Immature natural killer cell (primary cell): ENCODE measurements around the gene CACNG6. TPM values are rescaled to one million over a fixed set of nuclear protein-coding genes. Genes with fewer than 3 reads are reported as not detected.
"Not testable (repeated sequence)": the region's sequence is repeated elsewhere in the genome, so short reads cannot be mapped to it uniquely, and the experiment has no call there.

Experiments
- DNase-seq, 3 donors: peaks; one replicate each; pipeline ENCODE4 v3.0.0; 2022; ENCODE audit warnings: mixed read lengths in 1 of 3
- H3K27ac Mint-ChIP-seq, 6 donors: one replicate each; pipeline ENCODE4 v1.8.0; 2020; ENCODE audit warnings: mixed read lengths in 6 of 6, mild to moderate bottlenecking in 5 of 6, inconsistent platforms in 4 of 6, moderate library complexity in 3 of 6
- H3K27me3 Mint-ChIP-seq, 3 donors: one replicate each; pipeline ENCODE4 v1.8.0; 2020 to 2021; ENCODE audit warnings: low read depth in 3 of 3, mild to moderate bottlenecking in 3 of 3, mixed read lengths in 3 of 3, moderate library complexity in 3 of 3, inconsistent platforms in 1 of 3
- H3K36me3 Mint-ChIP-seq, 3 donors: one replicate each; pipeline ENCODE4 v1.8.0; 2020; ENCODE audit warnings: mixed read lengths in 3 of 3, inconsistent platforms in 2 of 3, mild to moderate bottlenecking in 2 of 3
- H3K4me1 Mint-ChIP-seq, 2 donors: one replicate each; pipeline ENCODE4 v1.8.0; 2020; ENCODE audit warnings: inconsistent platforms in 2 of 2, mild to moderate bottlenecking in 2 of 2, mixed read lengths in 2 of 2, moderate library complexity in 1 of 2
- H3K4me3 Mint-ChIP-seq, 5 donors: one replicate each; pipeline ENCODE4 v1.8.0; 2020; ENCODE audit warnings: mild to moderate bottlenecking in 5 of 5, mixed read lengths in 5 of 5, inconsistent platforms in 3 of 5, moderate library complexity in 3 of 5
- H3K9me3 Mint-ChIP-seq, 6 donors: one replicate each; pipeline ENCODE4 v1.8.0; 2020; ENCODE audit warnings: mild to moderate bottlenecking in 6 of 6, mixed read lengths in 6 of 6, inconsistent platforms in 4 of 6, moderate library complexity in 3 of 6
- polyA plus RNA-seq, 3 donors: library from polyadenylated mRNA; unstranded; fragments of 300-500 nt; fragmentation: Illumina TruSeq; gene quantifications; one replicate each; pipeline ENCODE4 v1.2.3, GENCODE V29; 2021

Gene CACNG6
- polyA plus RNA-seq, 3 donors from 2014 or later, result not detected

DNA sequence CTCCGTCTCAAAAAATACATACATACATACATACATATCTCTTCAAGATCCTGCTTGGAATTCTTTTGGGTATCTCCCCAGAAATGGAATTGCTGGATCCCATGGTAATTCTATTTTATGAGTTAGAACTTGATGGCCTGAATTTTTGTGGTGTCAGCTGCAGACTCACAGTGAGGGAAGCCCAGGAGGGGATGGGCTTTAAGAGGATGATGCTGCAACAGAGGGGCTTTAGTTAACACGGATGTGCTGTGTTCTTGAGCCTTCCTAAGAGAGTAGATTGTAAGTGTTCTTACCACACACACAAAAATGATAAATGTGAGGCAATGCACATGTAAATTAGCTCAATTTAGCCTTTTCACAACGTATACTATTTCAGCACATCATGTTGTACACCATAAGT is 31.8 kb downstream of the CACNG6 start:
- Mint-ChIP-seq H3K4me1 (peaks cover 0 to 3% of the 10 kb centered on the region in 2 donors), H3K36me3 (no peaks in the 10 kb centered on the region), H3K9me3 (no peaks in the 10 kb centered on the region), H3K4me3 (no peak overlapping the region), H3K27ac (no peak overlapping the region), H3K27me3 (peaks cover 2 to 15% (median 4%) of the 10 kb centered on the region in 3 donors)
- no peak for DNase-seq

DNA sequence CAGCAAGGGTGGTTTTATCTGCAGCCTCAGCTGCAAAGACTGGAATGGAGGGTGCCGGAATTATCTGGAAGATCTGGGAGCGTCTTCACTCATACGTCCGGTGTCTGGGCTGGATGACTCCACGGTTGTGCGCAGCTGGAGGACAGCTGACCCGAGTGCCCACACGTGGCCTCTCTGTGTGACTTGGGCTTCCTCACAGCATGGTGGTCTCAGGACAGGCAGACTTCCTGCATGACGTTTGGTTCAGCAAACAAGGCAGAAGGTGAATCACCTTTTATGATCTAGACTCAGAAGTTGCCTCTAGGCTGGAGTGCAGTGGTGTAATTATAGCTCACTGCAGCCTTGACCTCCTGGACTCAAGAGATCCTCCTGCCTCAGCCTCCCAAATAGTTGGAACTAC is 33.2 kb downstream of the CACNG6 start:
- peaks cover 2 to 22% (median 4%) of the 10 kb centered on the region in 3 donors for H3K27me3 Mint-ChIP-seq
- H3K9me3 Mint-ChIP-seq, result no peaks in the 10 kb centered on the region
- peaks cover 0 to 3% of the 10 kb centered on the region in 2 donors for H3K4me1 Mint-ChIP-seq
- H3K4me3 Mint-ChIP-seq, result no peak overlapping the region
- DNase-seq, result no peak
- H3K36me3 Mint-ChIP-seq, result no peaks in the 10 kb centered on the region
- H3K27ac Mint-ChIP-seq, result no peak overlapping the region

DNA sequence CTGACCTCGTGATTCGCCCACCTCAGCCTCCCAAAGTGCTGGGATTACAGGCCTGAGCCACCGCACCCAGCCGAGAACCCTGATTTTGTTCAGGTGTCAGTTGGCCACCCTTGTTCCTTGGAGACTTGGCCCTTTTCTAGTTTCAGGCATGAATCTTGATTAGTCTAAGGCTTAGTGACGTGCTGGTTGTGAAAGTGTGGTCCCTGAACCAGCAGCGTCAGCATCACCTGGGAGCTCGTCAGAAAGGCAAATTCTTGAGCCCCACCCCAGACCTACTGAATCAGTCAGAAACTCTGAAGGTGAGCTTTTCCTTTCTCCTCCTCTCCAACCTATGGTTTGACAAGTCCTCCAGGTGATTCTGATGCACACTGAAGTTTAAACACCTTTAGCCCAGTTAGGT is 35.2 kb downstream of the CACNG6 start:
- no peak overlapping the region for H3K4me3 Mint-ChIP-seq
- DNase-seq, result no peak
- H3K27me3 Mint-ChIP-seq, result peaks cover 2 to 24% (median 8%) of the 10 kb centered on the region in 3 donors
- no peaks in the 10 kb centered on the region for H3K9me3 Mint-ChIP-seq
- H3K27ac Mint-ChIP-seq, result no peak overlapping the region
- no peaks in the 10 kb centered on the region for H3K36me3 Mint-ChIP-seq
- H3K4me1 Mint-ChIP-seq, result peaks cover 3 to 5% of the 10 kb centered on the region in 2 donors

DNA sequence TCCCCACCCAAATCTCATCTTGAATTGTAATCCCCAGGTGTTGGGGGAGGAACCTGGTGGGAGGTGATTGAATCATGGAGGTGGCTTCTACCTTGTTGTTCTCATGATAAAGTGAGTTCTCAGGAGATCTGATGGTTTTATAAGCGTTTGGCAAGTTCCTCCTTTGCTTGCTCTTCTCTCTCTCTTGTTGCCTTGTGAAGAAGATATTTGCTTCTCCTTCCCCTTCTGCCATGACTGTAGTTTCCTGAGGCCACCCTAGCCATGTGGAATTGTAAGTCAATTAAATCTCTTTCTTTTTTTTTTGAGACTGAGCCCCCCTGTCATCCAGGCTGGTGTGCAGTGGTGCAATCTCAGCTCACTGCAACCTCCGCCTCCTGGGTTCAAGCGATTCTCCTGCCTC is 37.9 kb downstream of the CACNG6 start:
- peaks cover 2 to 20% (median 8%) of the 10 kb centered on the region in 3 donors for H3K27me3 Mint-ChIP-seq
- no peaks in the 10 kb centered on the region for H3K9me3 Mint-ChIP-seq
- no peak overlapping the region for H3K4me3 Mint-ChIP-seq
- no peaks in the 10 kb centered on the region for H3K36me3 Mint-ChIP-seq
- DNase-seq, result no peak
- H3K4me1 Mint-ChIP-seq, result peaks cover 0 to 5% of the 10 kb centered on the region in 2 donors
- no peak overlapping the region for H3K27ac Mint-ChIP-seq

DNA sequence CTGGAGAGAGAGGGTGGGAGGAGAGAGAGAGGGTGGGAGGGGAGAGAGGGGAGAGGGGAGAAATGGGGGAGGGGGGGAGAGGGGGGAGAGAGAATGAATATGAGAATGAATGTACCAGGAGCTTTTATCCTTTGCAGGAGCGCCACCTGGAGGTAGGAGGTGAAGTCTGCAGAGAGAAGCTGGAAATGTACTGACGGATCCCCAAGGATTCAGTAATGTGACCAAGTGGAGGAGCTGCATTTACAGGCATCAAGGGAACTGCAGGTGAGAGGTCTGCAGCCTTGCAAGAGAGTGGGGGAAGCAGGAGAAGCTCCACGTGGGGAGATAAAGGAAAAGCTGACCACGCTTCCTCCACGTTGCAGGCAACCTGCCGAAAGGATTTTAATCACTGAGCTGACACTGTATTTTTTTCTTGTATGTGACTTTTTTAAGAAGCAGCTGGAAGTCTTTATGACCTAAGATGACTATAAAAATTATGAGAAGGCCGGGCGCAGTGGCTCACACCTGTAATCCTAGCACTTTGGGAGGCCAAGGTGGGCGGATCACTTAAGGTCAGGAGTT is 38.6 kb downstream of the CACNG6 start:
- H3K9me3 Mint-ChIP-seq, result no peaks in the 10 kb centered on the region
- H3K4me1 Mint-ChIP-seq, result peaks cover 0 to 5% of the 10 kb centered on the region in 2 donors
- H3K27me3 Mint-ChIP-seq, result peaks cover 3 to 20% (median 8%) of the 10 kb centered on the region in 3 donors
- no peaks in the 10 kb centered on the region for H3K36me3 Mint-ChIP-seq
- H3K27ac Mint-ChIP-seq, result no peak overlapping the region
- no peak overlapping the region for H3K4me3 Mint-ChIP-seq
- DNase-seq, result peak; percentile 10 to 29 (median 27)

DNA sequence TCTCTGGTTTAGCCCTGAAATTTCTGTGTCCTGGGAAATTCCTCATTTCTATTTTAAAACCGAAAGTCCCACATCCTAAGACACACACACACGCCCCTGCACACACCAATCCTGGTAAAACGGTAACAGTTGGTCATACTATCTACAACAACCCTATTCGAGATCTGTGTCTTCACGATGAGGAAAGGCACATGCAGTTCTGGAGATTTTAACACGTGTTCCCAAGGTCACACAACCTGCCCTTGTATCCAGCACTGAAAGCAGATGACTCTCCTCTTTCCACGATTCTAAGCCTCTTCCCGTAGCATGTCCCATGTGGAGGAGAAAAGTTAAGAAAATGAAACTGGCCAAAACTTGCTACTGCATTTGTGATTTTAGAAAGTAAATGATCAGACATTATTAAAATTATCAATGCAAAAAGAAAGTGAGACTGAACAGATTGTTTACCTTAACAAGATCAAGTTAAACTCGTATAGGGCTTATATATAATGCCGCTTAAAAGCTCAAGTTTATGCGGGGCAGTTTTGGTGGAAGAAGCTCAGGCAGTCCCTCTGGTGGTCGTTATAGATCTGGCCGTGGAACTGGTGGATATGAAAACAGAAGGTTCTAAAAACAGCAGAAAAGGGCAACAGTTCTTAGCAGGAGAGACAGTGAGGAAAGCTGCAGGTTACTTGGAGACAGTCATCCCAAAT is 39.6 kb downstream of the CACNG6 start:
- no peak for DNase-seq
- H3K27ac Mint-ChIP-seq, result no peak overlapping the region
- H3K27me3 Mint-ChIP-seq, result peaks cover 3 to 17% (median 8%) of the 10 kb centered on the region in 3 donors
- no peak overlapping the region for H3K4me3 Mint-ChIP-seq
- no peaks in the 10 kb centered on the region for H3K9me3 Mint-ChIP-seq
- H3K4me1 Mint-ChIP-seq, result peaks cover 0 to 5% of the 10 kb centered on the region in 2 donors
- no peaks in the 10 kb centered on the region for H3K36me3 Mint-ChIP-seq

DNA sequence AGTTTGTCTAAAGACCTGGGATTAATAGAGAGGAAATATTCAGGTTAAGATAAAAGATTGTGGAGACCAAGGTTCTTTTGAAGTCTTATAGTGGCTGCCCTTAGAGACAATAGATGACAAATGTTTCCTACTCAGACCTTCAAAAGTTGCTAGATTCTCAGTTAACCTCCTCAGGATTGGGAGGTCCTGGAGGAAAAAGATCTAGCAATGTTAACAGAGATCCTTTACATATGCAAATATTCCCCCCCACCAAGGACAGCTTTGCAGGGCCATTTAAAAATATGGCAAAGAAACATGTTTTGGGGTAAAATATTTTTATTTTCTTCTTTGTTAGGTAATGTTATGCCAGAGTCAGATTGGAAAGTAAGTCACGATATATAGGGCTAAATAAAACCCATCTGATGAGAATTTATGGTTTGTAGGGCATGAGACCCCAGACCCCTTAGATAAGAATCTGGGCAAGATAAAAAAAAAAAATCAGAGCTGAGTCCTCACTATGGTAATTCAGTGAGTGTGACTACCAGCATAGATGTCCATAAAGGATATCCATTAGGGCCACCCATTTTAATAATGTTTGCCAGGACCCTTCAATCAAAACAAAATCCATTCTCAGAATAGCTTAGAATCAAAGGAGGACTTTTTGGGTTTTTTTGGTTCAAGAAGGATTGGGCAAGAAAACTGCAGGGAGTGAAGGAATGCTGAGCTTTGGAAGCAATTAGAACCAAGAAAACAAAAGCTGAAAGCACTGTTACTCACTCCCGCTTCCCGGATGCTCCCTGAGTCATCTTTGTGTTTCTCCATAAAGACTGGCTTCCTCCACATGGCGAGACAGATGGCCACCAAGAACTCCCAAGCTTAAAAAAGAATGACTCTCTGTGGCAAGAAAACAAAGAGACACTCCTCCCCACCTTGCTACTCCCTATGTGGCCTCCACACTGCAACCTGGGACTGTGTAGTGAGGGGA is 44.1 kb downstream of the CACNG6 start:
- H3K9me3 Mint-ChIP-seq, result peaks cover 0 to 1% (median 0%) of the 10 kb centered on the region in 6 donors
- H3K4me3 Mint-ChIP-seq, result no peak overlapping the region
- no peak for DNase-seq
- no peak overlapping the region for H3K27ac Mint-ChIP-seq
- no peaks in the 10 kb centered on the region for H3K4me1 Mint-ChIP-seq
- H3K36me3 Mint-ChIP-seq, result no peaks in the 10 kb centered on the region
- H3K27me3 Mint-ChIP-seq, result peaks cover 2 to 13% (median 6%) of the 10 kb centered on the region in 3 donors

DNA sequence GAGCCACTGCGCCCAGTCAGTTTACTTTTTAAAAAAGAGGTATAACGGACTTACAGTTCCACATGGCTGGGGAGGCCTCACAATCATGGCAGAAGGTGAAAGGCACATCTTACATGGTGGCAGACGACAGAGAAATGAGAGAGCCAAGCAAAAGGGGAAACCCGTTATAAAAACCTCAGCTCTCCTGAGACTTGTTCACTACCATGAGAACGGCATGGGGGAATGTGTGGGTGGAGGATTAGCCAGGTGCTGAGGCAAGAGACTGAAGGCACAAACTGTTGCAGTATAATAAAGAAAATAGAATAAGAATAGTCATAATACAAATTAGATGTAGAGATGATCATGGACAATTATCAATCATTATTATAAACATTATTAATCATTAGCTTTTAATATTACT is 45.1 kb downstream of the CACNG6 start:
- H3K4me3 Mint-ChIP-seq, H3K36me3 Mint-ChIP-seq, DNase-seq, H3K9me3 Mint-ChIP-seq, H3K27ac Mint-ChIP-seq, H3K4me1 Mint-ChIP-seq: not testable (repeated sequence)
- peaks cover 2 to 13% (median 2%) of the 10 kb centered on the region in 3 donors for H3K27me3 Mint-ChIP-seq

DNA sequence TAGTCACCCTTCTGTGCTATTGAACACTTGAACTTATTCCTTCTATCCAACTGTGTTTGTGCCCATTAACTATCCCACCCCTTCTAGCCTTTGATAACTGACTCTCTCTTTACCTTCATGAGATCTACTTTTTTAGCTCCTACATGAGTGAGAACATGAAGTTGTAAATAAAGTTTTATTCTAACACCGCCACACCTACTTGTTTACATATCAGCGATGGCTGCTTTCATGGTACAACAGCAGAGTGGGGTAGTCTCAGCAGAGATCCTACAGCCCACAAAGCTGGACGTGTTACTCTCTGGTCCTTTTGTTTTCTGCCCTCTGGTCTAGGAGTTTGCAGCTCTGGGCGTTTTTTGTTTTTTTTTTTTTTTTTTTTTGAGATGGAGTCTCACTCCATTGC is 48.6 kb downstream of the CACNG6 start:
- DNase-seq, result no peak
- peaks cover 0 to 18% (median 2%) of the 10 kb centered on the region in 3 donors for H3K27me3 Mint-ChIP-seq
- no peaks in the 10 kb centered on the region for H3K4me1 Mint-ChIP-seq
- H3K27ac Mint-ChIP-seq, result no peak overlapping the region
- no peak overlapping the region for H3K4me3 Mint-ChIP-seq
- no peaks in the 10 kb centered on the region for H3K36me3 Mint-ChIP-seq
- H3K9me3 Mint-ChIP-seq, result peaks cover 0 to 1% (median 0%) of the 10 kb centered on the region in 6 donors

DNA sequence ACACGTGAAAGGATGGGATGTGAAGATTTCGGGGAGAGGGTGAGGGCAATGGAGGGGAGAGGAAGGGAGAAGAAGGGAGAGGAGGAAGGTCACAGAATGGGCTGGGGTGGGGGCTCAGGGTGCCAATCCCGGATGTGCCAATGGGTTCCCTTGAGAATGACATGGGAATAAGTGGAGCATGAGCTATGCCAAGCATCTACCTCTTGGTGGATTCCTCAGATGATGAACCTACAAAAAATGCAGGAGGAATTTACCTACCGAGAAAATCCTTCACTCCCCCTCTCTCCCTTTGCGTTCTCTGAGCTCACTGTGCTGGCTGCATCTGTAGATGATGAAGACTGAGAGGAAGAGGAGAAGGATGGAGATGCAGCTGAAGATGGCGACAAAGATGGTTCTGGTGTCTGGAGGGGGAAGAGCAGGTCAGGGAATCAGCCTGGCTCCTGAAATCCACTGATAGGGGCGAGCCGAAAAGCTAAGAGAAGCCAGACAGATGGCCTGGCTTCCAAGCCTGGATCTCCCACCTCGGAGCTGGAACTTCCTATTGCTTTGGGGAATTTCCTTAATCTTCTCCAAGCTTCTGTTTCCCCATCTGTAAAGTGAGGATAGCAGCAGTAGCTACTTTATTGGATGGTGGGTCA is 50.7 kb downstream of the CACNG6 start:
- Mint-ChIP-seq H3K27ac (no peak overlapping the region), H3K9me3 (peaks cover 0 to 1% (median 0%) of the 10 kb centered on the region in 6 donors), H3K4me1 (no peaks in the 10 kb centered on the region), H3K27me3 (peaks cover 0 to 22% (median 3%) of the 10 kb centered on the region in 3 donors), H3K4me3 (no peak overlapping the region), H3K36me3 (no peaks in the 10 kb centered on the region)
- no peak for DNase-seq

DNA sequence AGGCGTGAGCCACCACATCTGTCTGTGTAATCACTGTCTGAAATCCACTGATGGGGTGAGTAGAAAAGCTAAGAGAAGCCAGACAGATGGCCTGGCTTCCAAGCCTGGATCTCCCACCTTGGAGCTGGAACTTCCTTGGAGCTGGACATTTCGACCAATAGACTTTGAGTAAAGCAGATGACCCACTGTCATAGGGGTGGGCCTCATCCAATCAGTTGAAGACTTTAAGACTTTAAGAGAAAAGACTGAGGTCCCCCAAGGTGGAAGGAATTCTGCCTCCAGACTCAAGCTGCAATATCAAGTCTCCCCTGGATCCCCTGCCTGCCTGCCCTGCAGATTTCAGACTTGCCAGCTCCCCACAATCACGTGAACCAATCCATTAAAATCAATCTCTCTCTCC is 51.6 kb downstream of the CACNG6 start:
- H3K27ac Mint-ChIP-seq, result no peak overlapping the region
- H3K4me1 Mint-ChIP-seq, result no peaks in the 10 kb centered on the region
- peaks cover 0 to 20% (median 1%) of the 10 kb centered on the region in 3 donors for H3K27me3 Mint-ChIP-seq
- no peaks in the 10 kb centered on the region for H3K36me3 Mint-ChIP-seq
- H3K9me3 Mint-ChIP-seq, result peaks cover 0 to 1% (median 0%) of the 10 kb centered on the region in 6 donors
- no peak for DNase-seq
- H3K4me3 Mint-ChIP-seq, result no peak overlapping the region

DNA sequence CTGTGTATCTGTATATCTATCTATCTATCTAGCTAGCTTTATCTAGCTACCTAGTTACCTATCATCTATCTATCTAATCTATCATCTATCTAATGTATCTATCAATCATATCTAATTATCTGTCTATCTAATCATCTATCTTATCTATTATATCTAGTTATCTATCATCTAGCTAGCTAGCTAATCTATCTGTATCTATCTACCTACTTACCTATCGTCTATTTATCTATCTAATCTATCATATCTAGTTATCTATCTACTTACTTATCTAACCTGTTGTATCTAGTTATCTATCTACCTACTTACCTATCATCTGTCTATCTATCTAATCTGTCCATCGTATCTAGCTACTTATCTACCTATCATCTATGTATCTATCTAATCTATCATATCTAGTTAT is 54.3 kb downstream of the CACNG6 start:
- Mint-ChIP-seq H3K9me3 (no peaks in the 10 kb centered on the region), H3K36me3 (no peaks in the 10 kb centered on the region), H3K27me3 (peaks cover 0 to 16% (median 8%) of the 10 kb centered on the region in 3 donors), H3K27ac (no peak overlapping the region), H3K4me1 (no peaks in the 10 kb centered on the region), H3K4me3 (no peak overlapping the region)
- no peak for DNase-seq

DNA sequence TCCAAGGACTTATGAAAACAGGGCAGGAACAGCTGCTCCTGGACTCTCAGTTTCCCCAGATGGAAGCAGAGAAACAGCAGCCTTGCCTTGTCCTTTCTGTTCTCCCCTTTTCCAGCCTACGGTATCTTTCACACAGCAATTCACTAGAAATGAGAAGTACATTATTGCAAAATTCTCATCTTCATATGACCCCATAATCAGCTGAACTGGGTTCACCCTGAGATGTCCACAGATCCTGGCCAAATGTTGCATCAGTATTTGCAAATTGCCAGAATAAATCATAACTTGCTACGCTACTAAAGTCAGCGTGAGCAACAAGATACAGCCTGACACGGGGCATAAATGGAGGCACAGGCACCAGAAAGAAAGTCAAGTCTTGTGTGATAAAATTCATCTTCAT is 56.2 kb downstream of the CACNG6 start:
- H3K27me3 Mint-ChIP-seq, result peaks cover 0 to 18% (median 8%) of the 10 kb centered on the region in 3 donors
- no peak for DNase-seq
- H3K27ac Mint-ChIP-seq, result no peak overlapping the region
- no peaks in the 10 kb centered on the region for H3K9me3 Mint-ChIP-seq
- H3K4me1 Mint-ChIP-seq, result no peaks in the 10 kb centered on the region
- no peak overlapping the region for H3K4me3 Mint-ChIP-seq
- no peaks in the 10 kb centered on the region for H3K36me3 Mint-ChIP-seq
